Measurements from ENCODE around the gene SOCS3.

SOCS3 gene

DNA sequence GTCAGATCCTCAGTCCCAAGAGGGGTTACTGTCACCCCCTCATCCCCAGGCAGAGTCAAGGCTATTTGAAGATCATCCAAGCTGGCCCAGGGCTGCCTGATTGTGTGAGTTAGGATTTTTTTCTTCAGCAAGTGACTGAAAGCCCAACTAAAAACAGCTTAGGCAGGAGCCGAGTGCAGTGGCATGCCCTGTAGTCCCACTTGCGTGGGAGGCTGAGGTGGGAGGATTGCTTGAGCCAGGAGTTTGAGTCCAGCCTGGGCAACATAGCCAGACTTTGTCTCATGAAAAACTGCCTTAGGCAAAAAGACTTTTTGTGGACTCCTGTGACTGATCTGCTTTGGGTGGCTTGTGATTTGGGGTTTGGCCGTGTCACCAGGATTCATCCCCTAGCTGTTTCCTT, 38.5 kb upstream of the SOCS3 start:
- Histone ChIP-seq H3K4me1 (ENCODE audit: low read length) (no peaks in the 10 kb centered on the region), H4K20me1 (ENCODE audit: insufficient read depth, low read length) (no peaks in the 10 kb centered on the region), H2AFZ (ENCODE audit: low read length) (no peak overlapping the region), H3K4me2 (ENCODE audit: low read depth, low read length) (no peak overlapping the region), H3K79me2 (ENCODE audit: low read length) (no peaks in the 10 kb centered on the region; the same call in 1 of the 2 replicates), H3K4me3 (ENCODE audit: low read length) (no peak overlapping the region), H3K9ac (ENCODE audit: low read length) (no peak overlapping the region), H3F3A (ENCODE audit: insufficient read depth, low read length) (no peaks in the 10 kb centered on the region), H3K9me2 (replicated peaks; ENCODE audit: insufficient read depth, low read length) (no peaks in the 10 kb centered on the region), H3K9me3 (replicated peaks; ENCODE audit: insufficient read depth, low read length) (no peaks in the 10 kb centered on the region), H3K27me3 (replicated peaks; ENCODE audit: insufficient read depth, low read length) (no peaks in the 10 kb centered on the region), H3K36me3 (replicated peaks; ENCODE audit: insufficient read depth, low read length) (no peaks in the 10 kb centered on the region), H3K27ac (ENCODE audit: low read length) (no peak overlapping the region)
- DNase-seq, result no peak
- TF ChIP-seq EZH2phosphoT487 (IDR thresholded peaks at IDR 0.05; ENCODE audit: low read length) (no peak), EZH2 (optimal IDR thresholded peaks at IDR 0.05; ENCODE audit: low read depth, low read length) (no peak)
- TF ChIP-seq, protein P1, sequence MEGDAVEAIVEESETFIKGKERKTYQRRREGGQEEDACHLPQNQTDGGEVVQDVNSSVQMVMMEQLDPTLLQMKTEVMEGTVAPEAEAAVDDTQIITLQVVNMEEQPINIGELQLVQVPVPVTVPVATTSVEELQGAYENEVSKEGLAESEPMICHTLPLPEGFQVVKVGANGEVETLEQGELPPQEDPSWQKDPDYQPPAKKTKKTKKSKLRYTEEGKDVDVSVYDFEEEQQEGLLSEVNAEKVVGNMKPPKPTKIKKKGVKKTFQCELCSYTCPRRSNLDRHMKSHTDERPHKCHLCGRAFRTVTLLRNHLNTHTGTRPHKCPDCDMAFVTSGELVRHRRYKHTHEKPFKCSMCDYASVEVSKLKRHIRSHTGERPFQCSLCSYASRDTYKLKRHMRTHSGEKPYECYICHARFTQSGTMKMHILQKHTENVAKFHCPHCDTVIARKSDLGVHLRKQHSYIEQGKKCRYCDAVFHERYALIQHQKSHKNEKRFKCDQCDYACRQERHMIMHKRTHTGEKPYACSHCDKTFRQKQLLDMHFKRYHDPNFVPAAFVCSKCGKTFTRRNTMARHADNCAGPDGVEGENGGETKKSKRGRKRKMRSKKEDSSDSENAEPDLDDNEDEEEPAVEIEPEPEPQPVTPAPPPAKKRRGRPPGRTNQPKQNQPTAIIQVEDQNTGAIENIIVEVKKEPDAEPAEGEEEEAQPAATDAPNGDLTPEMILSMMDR (IDR thresholded peaks at IDR 0.05; ENCODE audit: low read length), result no peak

DNA sequence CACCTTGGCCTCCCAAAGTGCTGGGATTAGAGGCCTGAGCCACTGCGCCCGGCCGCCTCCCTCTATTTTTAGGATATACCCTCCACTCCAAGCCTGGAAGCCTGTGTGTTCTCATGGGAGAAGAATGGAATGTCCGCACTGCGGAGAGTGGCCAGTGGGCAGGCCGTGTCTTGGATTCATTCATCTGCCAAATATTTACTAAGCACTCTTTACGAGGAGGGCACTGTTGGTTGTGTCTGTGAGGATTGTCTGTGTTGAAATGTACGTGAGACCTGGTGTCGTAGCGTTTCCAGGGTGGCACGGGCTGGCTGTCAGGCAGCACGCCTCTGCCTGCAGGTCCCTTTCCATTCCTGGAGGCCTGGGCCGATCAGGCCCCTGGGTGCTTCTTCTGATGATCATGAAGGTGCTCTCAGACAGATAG, 37.8 kb upstream of the SOCS3 start:
- no peaks in the 10 kb centered on the region for H3K9me2 ChIP-seq (replicated peaks; ENCODE audit: insufficient read depth, low read length)
- no peaks in the 10 kb centered on the region for H3K36me3 ChIP-seq (replicated peaks; ENCODE audit: insufficient read depth, low read length)
- TF ChIP-seq, protein P1 (IDR thresholded peaks at IDR 0.05; ENCODE audit: low read length), result no peak
- no peak for TF ChIP-seq EZH2phosphoT487 (IDR thresholded peaks at IDR 0.05; ENCODE audit: low read length)
- TF ChIP-seq EZH2 (optimal IDR thresholded peaks at IDR 0.05; ENCODE audit: low read depth, low read length), result no peak
- no peak overlapping the region for H3K27ac ChIP-seq (ENCODE audit: low read length)
- no peaks in the 10 kb centered on the region for H3F3A ChIP-seq (ENCODE audit: insufficient read depth, low read length)
- no peak overlapping the region for H2AFZ ChIP-seq (ENCODE audit: low read length)
- no peak overlapping the region for H3K4me2 ChIP-seq (ENCODE audit: low read depth, low read length)
- H3K79me2 ChIP-seq (ENCODE audit: low read length), result peaks cover under 1% of the 10 kb centered on the region; the same call in 1 of the 2 replicates
- H3K9ac ChIP-seq (ENCODE audit: low read length), result no peak overlapping the region
- no peaks in the 10 kb centered on the region for H3K9me3 ChIP-seq (replicated peaks; ENCODE audit: insufficient read depth, low read length)
- H3K4me1 ChIP-seq (ENCODE audit: low read length), result no peaks in the 10 kb centered on the region
- no peak for DNase-seq
- H4K20me1 ChIP-seq (ENCODE audit: insufficient read depth, low read length), result no peaks in the 10 kb centered on the region
- H3K27me3 ChIP-seq (replicated peaks; ENCODE audit: insufficient read depth, low read length), result no peaks in the 10 kb centered on the region
- no peak overlapping the region for H3K4me3 ChIP-seq (ENCODE audit: low read length)

DNA sequence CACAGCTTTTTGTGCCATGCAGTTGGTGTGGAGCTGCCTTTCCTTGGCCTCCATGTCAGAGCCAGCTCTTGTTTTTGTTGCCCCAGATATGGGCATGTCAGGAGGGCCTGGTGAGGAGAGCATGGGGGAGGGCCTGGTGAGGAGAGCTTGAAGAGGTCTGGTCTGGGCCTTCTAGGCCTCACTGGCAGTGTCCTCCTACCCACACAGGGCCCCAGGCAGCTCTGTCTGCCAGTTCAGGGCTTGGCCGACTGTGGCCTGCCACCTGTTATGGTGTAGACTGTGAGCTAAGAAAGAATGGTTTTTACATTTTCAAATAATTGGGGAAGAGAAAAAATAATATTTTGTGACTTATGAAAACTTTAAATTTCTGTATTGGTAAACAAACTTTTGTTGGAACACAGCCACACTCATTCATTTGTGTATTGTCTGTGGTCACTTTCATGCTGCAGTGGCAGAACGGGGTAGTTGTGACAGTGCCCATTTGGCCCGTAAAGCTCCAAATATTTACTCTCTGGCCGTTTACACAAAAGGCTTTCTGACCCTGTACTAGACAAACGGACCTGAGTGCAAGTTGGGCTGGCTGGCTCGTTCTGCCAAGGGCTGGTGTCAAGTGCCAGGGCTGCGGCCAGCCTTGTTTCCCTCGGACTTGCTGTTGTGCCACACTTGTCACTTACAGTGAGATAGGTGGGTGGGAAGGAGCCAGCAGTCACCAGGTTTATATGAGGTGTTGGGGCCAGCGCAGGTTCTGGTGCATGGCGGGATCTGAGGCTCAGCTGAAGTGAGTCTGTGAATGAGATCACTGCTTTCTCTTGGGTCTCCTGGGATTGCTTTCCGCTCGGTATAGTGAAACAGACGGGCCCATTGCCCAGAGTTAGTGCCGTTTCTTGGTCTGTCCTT, 36.8 kb upstream of the SOCS3 start:
- Histone ChIP-seq H3K9me3 (replicated peaks; ENCODE audit: insufficient read depth, low read length) (no peaks in the 10 kb centered on the region), H3K4me1 (ENCODE audit: low read length) (no peaks in the 10 kb centered on the region), H3K79me2 (ENCODE audit: low read length) (peaks cover 10% of the 10 kb centered on the region), H3K36me3 (replicated peaks; ENCODE audit: insufficient read depth, low read length) (no peaks in the 10 kb centered on the region), H3K4me3 (ENCODE audit: low read length) (no peak overlapping the region), H4K20me1 (ENCODE audit: insufficient read depth, low read length) (no peaks in the 10 kb centered on the region), H3K4me2 (ENCODE audit: low read depth, low read length) (no peak overlapping the region), H3K9ac (ENCODE audit: low read length) (no peak overlapping the region), H2AFZ (ENCODE audit: low read length) (no peak overlapping the region), H3F3A (ENCODE audit: insufficient read depth, low read length) (no peaks in the 10 kb centered on the region), H3K27ac (ENCODE audit: low read length) (no peak overlapping the region), H3K9me2 (replicated peaks; ENCODE audit: insufficient read depth, low read length) (no peaks in the 10 kb centered on the region), H3K27me3 (replicated peaks; ENCODE audit: insufficient read depth, low read length) (no peaks in the 10 kb centered on the region)
- DNase-seq, result no peak
- TF ChIP-seq, protein P1 (IDR thresholded peaks at IDR 0.05; ENCODE audit: low read length), result no peak
- no peak for TF ChIP-seq EZH2phosphoT487 (IDR thresholded peaks at IDR 0.05; ENCODE audit: low read length)
- no peak for TF ChIP-seq EZH2 (optimal IDR thresholded peaks at IDR 0.05; ENCODE audit: low read depth, low read length)
